Measurements from ENCODE around the gene LCE7A.

GRCh38 chr1:152870831-152871730 lies 11.3 kb downstream of the LCE7A start:
- TF ChIP-seq CTCF (conservative IDR thresholded peaks at IDR 0.05; ENCODE audit: low read depth, low read length), result peak; percentile 42
- TF ChIP-seq RFX5 (IDR thresholded peaks at IDR 0.05; ENCODE audit: low read depth, low read length), result no peak
- no peak for TF ChIP-seq CEBPB (IDR thresholded peaks at IDR 0.05; ENCODE audit: low read depth, low read length)
- no peak for TF ChIP-seq POLR2A (IDR thresholded peaks at IDR 0.05; ENCODE audit: low read depth, low read length)
- TF ChIP-seq RAD21 (IDR thresholded peaks at IDR 0.05; ENCODE audit: low read length), result peak; percentile 40
- TF ChIP-seq MAZ (IDR thresholded peaks at IDR 0.05; ENCODE audit: borderline replicate concordance, low read depth, low read length), result no peak
- no peak for TF ChIP-seq MXI1 (IDR thresholded peaks at IDR 0.05; ENCODE audit: borderline replicate concordance, low read depth, low read length)
- TF ChIP-seq RCOR1 (IDR thresholded peaks at IDR 0.05; ENCODE audit: insufficient replicate concordance, low read length), result no peak
- no peak for TF ChIP-seq FOS (IDR thresholded peaks at IDR 0.05; ENCODE audit: low read depth, low read length)
- TF ChIP-seq BHLHE40 (IDR thresholded peaks at IDR 0.05; ENCODE audit: low read depth, low read length), result no peak
- peak; percentile 28; the same call in 1 of the 2 replicates for TF ChIP-seq SMC3 (IDR thresholded peaks at IDR 0.05; ENCODE audit: low read depth, low read length)
- no peak for TF ChIP-seq USF2 (IDR thresholded peaks at IDR 0.05; ENCODE audit: low read depth, low read length)
- TF ChIP-seq MAFK (IDR thresholded peaks at IDR 0.05; ENCODE audit: low read depth, low read length), result no peak
- no peak for TF ChIP-seq CHD1 (IDR thresholded peaks at IDR 0.05; ENCODE audit: low read depth, low read length)
